HPDE6-E6E7 (cell line): ENCODE results near the gene OCIAD1.
"Not testable (repeated sequence)": the region's sequence is repeated elsewhere in the genome, so short reads cannot be mapped to it uniquely, and the experiment has no call there.

Experiments
- DNase-seq: peaks from one replicate; pipeline ENCODE4 v3.0.0; 2011; ENCODE audit warnings: missing footprints; ENCODE audit errors: extremely low spot score

The OCIAD1 gene

GRCh38 chr4:48830706-48831531 is at the start of gene OCIAD1:
OCIAD1 (plus strand) TSS chr4:48831088; CDS start chr4:48832625, 1,537 bp downstream.
- DNase-seq: peak; percentile 99

GRCh38 chr4:48781968-48782367 is 48.9 kb upstream of the OCIAD1 start:
- DNase-seq: no peak

GRCh38 chr4:48785302-48785701 is 45.6 kb upstream of the OCIAD1 start:
- DNase-seq: no peak

GRCh38 chr4:48786549-48786948 is 44.3 kb upstream of the OCIAD1 start:
- DNase-seq: no peak

- no peak for DNase-seq
Measured at GRCh38 chr4:48787056-48787455, 43.8 kb upstream of the OCIAD1 start.

- no peak for DNase-seq
Measured at GRCh38 chr4:48790561-48790960, 40.3 kb upstream of the OCIAD1 start.

- DNase-seq: no peak
Measured at GRCh38 chr4:48791313-48791712, 39.6 kb upstream of the OCIAD1 start.

GRCh38 chr4:48792348-48793006 is 38.4 kb upstream of the OCIAD1 start:
- DNase-seq: no peak

- DNase-seq: no peak
Measured at GRCh38 chr4:48795108-48795507, 35.8 kb upstream of the OCIAD1 start.

- DNase-seq: no peak
Measured at GRCh38 chr4:48796191-48796926, 34.5 kb upstream of the OCIAD1 start.

GRCh38 chr4:48796927-48797679 is 33.8 kb upstream of the OCIAD1 start:
- DNase-seq: no peak

GRCh38 chr4:48798117-48798516 is 32.8 kb upstream of the OCIAD1 start:
- no peak for DNase-seq

- no peak for DNase-seq
Measured at GRCh38 chr4:48799157-48799556, 31.7 kb upstream of the OCIAD1 start.

- not testable (repeated sequence) for DNase-seq
Measured at GRCh38 chr4:48800155-48800554, 30.7 kb upstream of the OCIAD1 start.

GRCh38 chr4:48801016-48801715 is 29.7 kb upstream of the OCIAD1 start:
- DNase-seq: no peak

GRCh38 chr4:48804584-48805301 is 26.1 kb upstream of the OCIAD1 start:
- DNase-seq: no peak

- no peak for DNase-seq
Measured at GRCh38 chr4:48812866-48813265, 18.0 kb upstream of the OCIAD1 start.

GRCh38 chr4:48813964-48814363 is 16.9 kb upstream of the OCIAD1 start:
- DNase-seq: no peak

- no peak for DNase-seq
Measured at GRCh38 chr4:48815483-48815882, 15.4 kb upstream of the OCIAD1 start.

- DNase-seq: not testable (repeated sequence)
Measured at GRCh38 chr4:48816297-48816696, 14.6 kb upstream of the OCIAD1 start.
